Neural cell (in vitro differentiated cells): ENCODE results near the gene STK24. TPM values are rescaled to one million over a fixed set of nuclear protein-coding genes. Genes with fewer than 3 reads are reported as not detected.

Experiments
- H2AFZ ChIP-seq: fragments of 200-600, 300-800 bp; sonication (generic), shearing (Covaris generic); 2 replicates; pipeline ENCODE4 v1.6.0; 2014; ENCODE audit warnings: low read depth, mild to moderate bottlenecking, antibody characterized with exemption, low read length, moderate library complexity
- H3F3A ChIP-seq: fragments of 200-600 bp; shearing (Covaris generic); 2 replicates; pipeline ENCODE4 v1.6.1; 2016; ENCODE audit warnings: mild to moderate bottlenecking, moderate library complexity, mixed read lengths, antibody characterized with exemption, low read length; ENCODE audit not compliant: insufficient read depth, poor library complexity, severe bottlenecking
- H3K27ac ChIP-seq: fragments of 200-600, 300-800 bp; sonication (generic), shearing (Covaris generic); 2 replicates; pipeline ENCODE4 v1.5.1; 2014; ENCODE audit warnings: mild to moderate bottlenecking, low read length, moderate library complexity
- H3K27me3 ChIP-seq: fragments of 300-800, 200-600 bp; sonication (generic), shearing (Covaris generic); 2 replicates; pipeline ENCODE4 v1.6.0; 2014; ENCODE audit warnings: mild to moderate bottlenecking, low read depth, low read length, moderate library complexity; ENCODE audit not compliant: insufficient read depth
- H3K36me3 ChIP-seq: fragments of 300-800, 200-600 bp; sonication (generic), shearing (Covaris generic); 2 replicates; pipeline ENCODE4 v1.5.1; 2014; ENCODE audit warnings: mild to moderate bottlenecking, antibody characterized with exemption, low read length, moderate library complexity; ENCODE audit not compliant: insufficient read depth
- H3K4me2 ChIP-seq: fragments of 300-800, 200-600 bp; sonication (generic), shearing (Covaris generic); 2 replicates; pipeline ENCODE4 v1.6.0; 2014; ENCODE audit warnings: mild to moderate bottlenecking, low read length
- H3K4me3 ChIP-seq: fragments of 300-800, 200-600 bp; sonication (generic), shearing (Covaris generic); 2 replicates; pipeline ENCODE4 v1.5.1; 2014; ENCODE audit warnings: mild to moderate bottlenecking, low read length, moderate library complexity
- H3K79me2 ChIP-seq: fragments of 200-600 bp; shearing (Covaris generic); replicated peaks from 2 replicates; pipeline ENCODE4 v1.6.0; 2014; ENCODE audit warnings: mild to moderate bottlenecking, low read length, moderate library complexity; ENCODE audit not compliant: insufficient read depth
- H3K9ac ChIP-seq: fragments of 300-800, 200-600 bp; sonication (generic), shearing (Covaris generic); 2 replicates; pipeline ENCODE4 v1.6.1; 2016; ENCODE audit warnings: mild to moderate bottlenecking, low read length, mixed read lengths
- H3K9me2 ChIP-seq: fragments of 200-600 bp; shearing (Covaris generic); 2 replicates; pipeline ENCODE4 v1.6.1; 2016; ENCODE audit warnings: mild to moderate bottlenecking, low read length, mixed read lengths; ENCODE audit not compliant: insufficient read depth
- H3K9me3 ChIP-seq: fragments of 200-600, 300-800 bp; sonication (generic), shearing (Covaris generic); 2 replicates; pipeline ENCODE4 v1.6.1; 2016; ENCODE audit warnings: mild to moderate bottlenecking, mixed run types, low read length, moderate library complexity, mixed read lengths
- H4K20me1 ChIP-seq: fragments of 200-600 bp; shearing (Covaris generic); 2 replicates; pipeline ENCODE4 v1.6.1; 2016; ENCODE audit warnings: mild to moderate bottlenecking, mixed run types; ENCODE audit not compliant: insufficient read depth
- EP300 ChIP-seq: fragments of 450-650 bp; conservative IDR thresholded peaks from 2 replicates; pipeline ENCODE4 v1.6.1; 2014; ENCODE audit warnings: antibody characterized with exemption, mild to moderate bottlenecking, moderate library complexity; ENCODE audit not compliant: poor library complexity, severe bottlenecking
- EZH2 ChIP-seq: fragments of 200-600, 300-800 bp; shearing (Covaris generic), sonication (generic); IDR thresholded peaks from 2 replicates; pipeline ENCODE4 v1.6.1; 2014; ENCODE audit warnings: antibody characterized with exemption, low read length, borderline replicate concordance, mild to moderate bottlenecking; ENCODE audit not compliant: insufficient read depth, poor library complexity, severe bottlenecking
- MXI1 ChIP-seq: fragments of 450-650 bp; conservative IDR thresholded peaks from 2 replicates; pipeline ENCODE4 v1.6.1; 2014; ENCODE audit warnings: antibody characterized with exemption, mild to moderate bottlenecking; ENCODE audit not compliant: poor library complexity, severe bottlenecking
- POLR2AphosphoS5 ChIP-seq: IDR thresholded peaks from 2 replicates; pipeline ENCODE4 v1.6.1; 2012
- RAD21 ChIP-seq: fragments of 450-650 bp; conservative IDR thresholded peaks from 2 replicates; pipeline ENCODE4 v1.6.1; 2014; ENCODE audit warnings: antibody characterized with exemption, mild to moderate bottlenecking, moderate library complexity
- SMC3 ChIP-seq: fragments of 450-650 bp; conservative IDR thresholded peaks from 2 replicates; pipeline ENCODE4 v1.6.1; 2014; ENCODE audit warnings: antibody characterized with exemption, mild to moderate bottlenecking, moderate library complexity; ENCODE audit not compliant: poor library complexity
- TAF1 ChIP-seq: IDR thresholded peaks from 2 replicates; pipeline ENCODE4 v1.6.1; 2012; ENCODE audit warnings: low read depth
- polyA plus RNA-seq: library from polyadenylated mRNA; depleted of rRNA; stranded (reverse); fragments of >200 nt; gene quantifications from 2 replicates; pipeline ENCODE4 v1.2.3, GENCODE V29; 2014
- TF ChIP-seq, protein P1 (sequence below): IDR thresholded peaks from 2 replicates; pipeline ENCODE4 v1.6.1; 2012; ENCODE audit warnings: borderline replicate concordance
- TF ChIP-seq, protein P2 (sequence below): fragments of 450-650 bp; IDR thresholded peaks from 2 replicates; pipeline ENCODE4 v1.5.1; 2014; ENCODE audit warnings: antibody characterized with exemption, mild to moderate bottlenecking, moderate library complexity; ENCODE audit not compliant: poor library complexity, severe bottlenecking

Gene STK24
- polyA plus RNA-seq, 1 donor from 2014 or later, result 66.0 TPM

DNA sequence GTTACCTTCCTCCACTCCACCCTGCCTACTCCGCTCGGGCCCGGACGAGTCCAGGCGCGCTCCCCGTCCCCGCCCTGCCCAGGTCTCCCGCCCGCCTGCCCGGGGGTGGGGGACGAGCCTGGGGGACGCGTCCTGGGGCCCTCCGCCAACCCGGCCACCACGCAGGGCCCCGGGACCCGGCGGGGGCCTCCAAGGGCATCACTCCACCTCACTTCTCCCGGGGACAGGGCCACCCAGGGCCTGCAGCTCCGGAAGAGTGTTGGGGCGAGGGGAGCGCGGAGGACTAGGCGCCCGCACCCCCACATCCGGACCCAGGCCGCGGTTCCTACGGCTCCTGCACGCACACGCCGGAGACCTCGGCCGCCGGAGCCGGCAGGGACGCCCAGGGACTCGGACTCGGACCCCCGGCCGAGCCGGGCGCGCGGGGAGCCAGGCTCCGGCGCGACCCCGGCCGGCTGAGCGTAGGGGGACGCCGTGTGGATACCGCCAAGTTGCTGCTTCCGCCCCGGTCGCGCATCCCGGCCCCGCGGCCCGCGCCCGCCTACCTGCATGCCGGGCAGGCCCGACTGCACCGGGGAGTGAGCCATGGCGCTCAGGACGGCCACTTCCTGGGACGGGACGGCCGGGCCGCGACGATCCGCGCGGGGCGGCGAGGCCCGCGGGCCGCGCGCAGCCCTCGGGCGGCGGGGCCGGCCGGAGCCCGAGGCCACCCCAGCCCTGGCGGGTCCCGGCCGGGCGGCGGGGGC is 534 bp downstream of the STK24 start:
- H3K4me3 ChIP-seq, result peak overlapping the region; percentile 84
- H3K9me3 ChIP-seq, result no peaks in the 10 kb centered on the region
- H4K20me1 ChIP-seq, result no peaks in the 10 kb centered on the region
- no peak for TF ChIP-seq SMC3
- no peak for TF ChIP-seq RAD21
- H3K4me2 ChIP-seq, result peak overlapping the region; percentile 87
- no peaks in the 10 kb centered on the region for H3K27me3 ChIP-seq
- H3K9ac ChIP-seq, result peak overlapping the region; percentile 80
- peaks cover 6% of the 10 kb centered on the region for H3F3A ChIP-seq
- no peaks in the 10 kb centered on the region for H3K36me3 ChIP-seq
- H2AFZ ChIP-seq, result peak overlapping the region; percentile 8
- H3K79me2 ChIP-seq, result peaks cover 47% of the 10 kb centered on the region
- H3K27ac ChIP-seq, result no peak overlapping the region
- no peaks in the 10 kb centered on the region for H3K9me2 ChIP-seq

DNA sequence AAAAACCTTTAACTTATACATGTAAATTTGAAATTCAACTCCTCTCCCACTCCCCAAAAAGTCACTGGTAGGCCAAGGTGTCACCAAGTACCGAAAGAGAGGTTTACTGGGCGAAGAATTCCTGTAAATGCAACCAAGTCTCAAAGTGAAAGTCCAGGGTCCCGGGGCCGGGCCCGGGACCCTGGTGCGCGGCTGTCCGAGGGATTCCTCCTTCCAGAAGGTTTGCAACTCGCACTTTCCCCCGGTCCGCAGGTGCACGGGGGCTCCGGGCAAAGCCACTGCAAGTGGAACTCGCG is 1.1 kb downstream of the STK24 start:
- H3K79me2 ChIP-seq, result peaks cover 52% of the 10 kb centered on the region
- no peaks in the 10 kb centered on the region for H3K27me3 ChIP-seq
- no peaks in the 10 kb centered on the region for H3K36me3 ChIP-seq
- no peaks in the 10 kb centered on the region for H3K9me3 ChIP-seq
- peak overlapping the region; percentile 80 for H3K9ac ChIP-seq
- no peak overlapping the region for H3K27ac ChIP-seq
- peak overlapping the region; percentile 84 for H3K4me3 ChIP-seq
- H2AFZ ChIP-seq, result peak overlapping the region; percentile 8
- H3K4me2 ChIP-seq, result peak overlapping the region; percentile 87
- no peaks in the 10 kb centered on the region for H3K9me2 ChIP-seq
- peaks cover 6% of the 10 kb centered on the region for H3F3A ChIP-seq
- H4K20me1 ChIP-seq, result no peaks in the 10 kb centered on the region
- TF ChIP-seq RAD21 (no peak), TAF1 (no peak), EP300 (no peak), SMC3 (no peak), POLR2AphosphoS5 (no peak), MXI1 (no peak), EZH2 (no peak)
- TF ChIP-seq, protein P1, sequence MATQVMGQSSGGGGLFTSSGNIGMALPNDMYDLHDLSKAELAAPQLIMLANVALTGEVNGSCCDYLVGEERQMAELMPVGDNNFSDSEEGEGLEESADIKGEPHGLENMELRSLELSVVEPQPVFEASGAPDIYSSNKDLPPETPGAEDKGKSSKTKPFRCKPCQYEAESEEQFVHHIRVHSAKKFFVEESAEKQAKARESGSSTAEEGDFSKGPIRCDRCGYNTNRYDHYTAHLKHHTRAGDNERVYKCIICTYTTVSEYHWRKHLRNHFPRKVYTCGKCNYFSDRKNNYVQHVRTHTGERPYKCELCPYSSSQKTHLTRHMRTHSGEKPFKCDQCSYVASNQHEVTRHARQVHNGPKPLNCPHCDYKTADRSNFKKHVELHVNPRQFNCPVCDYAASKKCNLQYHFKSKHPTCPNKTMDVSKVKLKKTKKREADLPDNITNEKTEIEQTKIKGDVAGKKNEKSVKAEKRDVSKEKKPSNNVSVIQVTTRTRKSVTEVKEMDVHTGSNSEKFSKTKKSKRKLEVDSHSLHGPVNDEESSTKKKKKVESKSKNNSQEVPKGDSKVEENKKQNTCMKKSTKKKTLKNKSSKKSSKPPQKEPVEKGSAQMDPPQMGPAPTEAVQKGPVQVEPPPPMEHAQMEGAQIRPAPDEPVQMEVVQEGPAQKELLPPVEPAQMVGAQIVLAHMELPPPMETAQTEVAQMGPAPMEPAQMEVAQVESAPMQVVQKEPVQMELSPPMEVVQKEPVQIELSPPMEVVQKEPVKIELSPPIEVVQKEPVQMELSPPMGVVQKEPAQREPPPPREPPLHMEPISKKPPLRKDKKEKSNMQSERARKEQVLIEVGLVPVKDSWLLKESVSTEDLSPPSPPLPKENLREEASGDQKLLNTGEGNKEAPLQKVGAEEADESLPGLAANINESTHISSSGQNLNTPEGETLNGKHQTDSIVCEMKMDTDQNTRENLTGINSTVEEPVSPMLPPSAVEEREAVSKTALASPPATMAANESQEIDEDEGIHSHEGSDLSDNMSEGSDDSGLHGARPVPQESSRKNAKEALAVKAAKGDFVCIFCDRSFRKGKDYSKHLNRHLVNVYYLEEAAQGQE, result no peak
- TF ChIP-seq, protein P2, sequence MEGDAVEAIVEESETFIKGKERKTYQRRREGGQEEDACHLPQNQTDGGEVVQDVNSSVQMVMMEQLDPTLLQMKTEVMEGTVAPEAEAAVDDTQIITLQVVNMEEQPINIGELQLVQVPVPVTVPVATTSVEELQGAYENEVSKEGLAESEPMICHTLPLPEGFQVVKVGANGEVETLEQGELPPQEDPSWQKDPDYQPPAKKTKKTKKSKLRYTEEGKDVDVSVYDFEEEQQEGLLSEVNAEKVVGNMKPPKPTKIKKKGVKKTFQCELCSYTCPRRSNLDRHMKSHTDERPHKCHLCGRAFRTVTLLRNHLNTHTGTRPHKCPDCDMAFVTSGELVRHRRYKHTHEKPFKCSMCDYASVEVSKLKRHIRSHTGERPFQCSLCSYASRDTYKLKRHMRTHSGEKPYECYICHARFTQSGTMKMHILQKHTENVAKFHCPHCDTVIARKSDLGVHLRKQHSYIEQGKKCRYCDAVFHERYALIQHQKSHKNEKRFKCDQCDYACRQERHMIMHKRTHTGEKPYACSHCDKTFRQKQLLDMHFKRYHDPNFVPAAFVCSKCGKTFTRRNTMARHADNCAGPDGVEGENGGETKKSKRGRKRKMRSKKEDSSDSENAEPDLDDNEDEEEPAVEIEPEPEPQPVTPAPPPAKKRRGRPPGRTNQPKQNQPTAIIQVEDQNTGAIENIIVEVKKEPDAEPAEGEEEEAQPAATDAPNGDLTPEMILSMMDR, result no peak
